Heart left ventricle (tissue), 16 donors: Measurements from ENCODE around the gene TBCD. TPM values are rescaled to one million over a fixed set of nuclear protein-coding genes. Genes with fewer than 3 reads are reported as not detected.
A peak's percentile ranks its signal among the peaks of the same experiment; 100 is the strongest.

Experiments used
- ATAC-seq, 4 donors: fragments of 200-7000 bp; cut with Tn5 transposase; one replicate each; pipeline ENCODE4 v1.9.1; 2020 to 2022; ENCODE audit warnings: moderate library complexity in 4 of 4, mild to moderate bottlenecking in 3 of 4, moderate number of reproducible peaks in 1 of 4
- DNase-seq, 5 donors: peaks; one replicate each; pipeline ENCODE4 v3.0.0-alpha.2; 2020
- H3K27ac ChIP-seq, 12 donors: fragments of 200-600 bp; sonication (generic) in 4 of 12; one replicate each; pipeline versions ENCODE4 v1.5.0 to v1.8.0; 2016 to 2022; ENCODE audit warnings: mild to moderate bottlenecking in 2 of 12
- H3K27me3 ChIP-seq, 9 donors: fragments of 200-600 bp; sonication (generic) in 2 of 9; one replicate each; pipeline versions ENCODE4 v1.5.1 to v1.8.0; 2016 to 2022; ENCODE audit warnings: mild to moderate bottlenecking in 3 of 9
- H3K36me3 ChIP-seq, 9 donors: fragments of 200-600 bp; sonication (generic) in 2 of 9; one replicate each; pipeline versions ENCODE4 v1.5.0 to v1.8.0; 2018 to 2022; ENCODE audit warnings: mild to moderate bottlenecking in 2 of 9
- H3K4me1 ChIP-seq, 12 donors: fragments of 200-600 bp; sonication (generic) in 4 of 12; one replicate each; pipeline versions ENCODE4 v1.5.0 to v1.8.0; 2016 to 2022; ENCODE audit warnings: mild to moderate bottlenecking in 3 of 12
- H3K4me3 ChIP-seq, 12 donors: fragments of 200-600 bp; sonication (generic) in 4 of 12; one replicate each; pipeline versions ENCODE4 v1.5.0 to v1.8.0; 2017 to 2022; ENCODE audit warnings: mild to moderate bottlenecking in 9 of 12, moderate library complexity in 4 of 12
- H3K9me3 ChIP-seq, 12 donors: fragments of 200-600 bp; sonication (generic) in 4 of 12; one replicate each; pipeline versions ENCODE4 v1.5.0 to v1.8.0; 2016 to 2022; ENCODE audit warnings: mild to moderate bottlenecking in 1 of 12
- POLR2A ChIP-seq, 2 donors: fragments of 450-650 bp; IDR thresholded peaks; one replicate each; pipeline ENCODE4 v1.6.1; 2017; ENCODE audit warnings: antibody characterized with exemption in 2 of 2, mild to moderate bottlenecking in 2 of 2, moderate library complexity in 2 of 2
- WGBS, 4 donors: extraction: QIAGEN DNeasy Blood & Tissue Kit in 2 of 4; methylation state at CpG; one replicate each; pipeline versions ENCODE4 v1.1.5 to v1.1.7; 2013 to 2018; 5-methylcytosine and 5-hydroxymethylcytosine counted together
- intact Hi-C, 10 donors: fragments of 100-400 bp; cut with DNase I; formaldehyde crosslinking; loops; one replicate each; pipeline versions ENCODE4 v1.11.1 to v1.14.2; 2022
- polyA plus RNA-seq, 2 donors: library from polyadenylated mRNA; stranded (reverse); fragments of 200-250 nt; gene quantifications; one replicate each; pipeline ENCODE4 v1.2.3, GENCODE V29; 2013
- total RNA-seq, 9 donors: library from RNA; depleted of rRNA in 2 of 9; stranded (reverse); fragments of >200 nt in 2 of 9; fragmentation: NEBNext Ultra II Directional in 3 of 9; extraction: Animal tissue kit (Norgen Biotek cat#: 25700) in 3 of 9; gene quantifications; one replicate each; pipeline versions ENCODE4 v1.1.0 to v1.2.4, GENCODE V29; 2016 to 2023
- TF ChIP-seq, protein P1 (sequence below), 12 donors: fragments of 200-600 bp; sonication (generic) in 4 of 12; IDR thresholded peaks; one replicate each; pipeline versions ENCODE4 v1.5.0 to v1.8.0; 2018 to 2022; ENCODE audit warnings: antibody characterized with exemption in 12 of 12, mild to moderate bottlenecking in 5 of 12
- donor health status: ischemic (EF 13 %, LVEDD 7.1; RV severe dilation, severe dysfunction).
- donor health status: healthy with polysubstance abuse.
- donor health status: DM: no; HTN: yes; CAD: no.
- donor health status: DM: no; HTN: no; CAD: no.
- donor health status: ischemic (EF 25% LVEDD 6.9; RV normal size, moderate dysfunction).
- donor health status: ischemic (EF 25% LVEDD 5.7; RV mildly dilated, moderate dysfunction).
- donor health status: healthy.
- donor health status: DM: yes; HTN: yes; CAD: no.
- donor health status: ischemic (EF 35%, LVEDD 5.7; RV mildly dilated, moderate dysfunction).
- donor health status: nonischemic (EF 11% LVEDD 7.7; RV severe dilation, severe dysfunction).
- donor health status: DM: yes; HTN: yes; CAD: no.
- donor health status: PGD.
- donor health status: ischemic (EF 29% LVEDD 5.4; RV normal size, mild dysfunction).
- donor health status: nonischemic (EF 23%, LVEDD 6.1; RV moderate dilation, normal function).

The TBCD gene
- total and polyA plus RNA-seq, 11 donors, result 36.9 to 98.4 (median 58.5) TPM

GRCh38 chr17:82799591-82799990 is 47.7 kb downstream of the TBCD start:
- H3K27me3 ChIP-seq, result no peaks in the 10 kb centered on the region
- peak in 1 of 5 donors; percentile 14 for DNase-seq
- H3K36me3 ChIP-seq, result peaks cover 0 to 32% (median 11%) of the 10 kb centered on the region in 9 donors
- no peaks in the 10 kb centered on the region for H3K9me3 ChIP-seq
- H3K4me1 ChIP-seq, result peaks cover 0 to 25% (median 13%) of the 10 kb centered on the region in 12 donors
- H3K27ac ChIP-seq, result no peak overlapping the region
- intact Hi-C loops, result no loop called here
- no peak overlapping the region for H3K4me3 ChIP-seq
- 91 to 95% (median 93%) methylated on average over 15 to 16 of the region's 16 CpGs for WGBS, 4 donors
- no peak for ATAC-seq
- TF ChIP-seq, protein P1, sequence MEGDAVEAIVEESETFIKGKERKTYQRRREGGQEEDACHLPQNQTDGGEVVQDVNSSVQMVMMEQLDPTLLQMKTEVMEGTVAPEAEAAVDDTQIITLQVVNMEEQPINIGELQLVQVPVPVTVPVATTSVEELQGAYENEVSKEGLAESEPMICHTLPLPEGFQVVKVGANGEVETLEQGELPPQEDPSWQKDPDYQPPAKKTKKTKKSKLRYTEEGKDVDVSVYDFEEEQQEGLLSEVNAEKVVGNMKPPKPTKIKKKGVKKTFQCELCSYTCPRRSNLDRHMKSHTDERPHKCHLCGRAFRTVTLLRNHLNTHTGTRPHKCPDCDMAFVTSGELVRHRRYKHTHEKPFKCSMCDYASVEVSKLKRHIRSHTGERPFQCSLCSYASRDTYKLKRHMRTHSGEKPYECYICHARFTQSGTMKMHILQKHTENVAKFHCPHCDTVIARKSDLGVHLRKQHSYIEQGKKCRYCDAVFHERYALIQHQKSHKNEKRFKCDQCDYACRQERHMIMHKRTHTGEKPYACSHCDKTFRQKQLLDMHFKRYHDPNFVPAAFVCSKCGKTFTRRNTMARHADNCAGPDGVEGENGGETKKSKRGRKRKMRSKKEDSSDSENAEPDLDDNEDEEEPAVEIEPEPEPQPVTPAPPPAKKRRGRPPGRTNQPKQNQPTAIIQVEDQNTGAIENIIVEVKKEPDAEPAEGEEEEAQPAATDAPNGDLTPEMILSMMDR (IDR thresholded peaks at IDR 0.05), result no peak
- TF ChIP-seq POLR2A (IDR thresholded peaks at IDR 0.05), result no peak

DNA sequence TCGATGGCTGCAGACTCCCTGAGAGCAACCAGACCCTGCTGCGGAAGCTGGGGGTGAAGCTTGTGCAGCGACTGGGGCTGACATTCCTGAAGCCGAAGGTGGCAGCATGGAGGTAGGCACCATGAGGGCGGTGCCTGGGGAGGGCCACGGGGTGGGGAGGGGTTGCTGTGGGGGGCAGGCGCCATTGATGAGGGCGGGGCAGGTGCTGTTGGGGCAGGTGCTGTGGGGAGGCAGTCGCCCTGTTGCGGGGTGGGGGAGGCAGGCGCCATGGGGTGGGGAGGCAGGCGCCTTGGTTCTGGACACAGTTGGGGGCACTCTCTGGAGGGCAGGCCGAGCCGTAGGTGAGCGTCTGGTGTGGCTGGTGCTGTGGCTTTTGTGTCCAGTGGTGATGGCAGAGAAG is 49.0 kb downstream of the TBCD start:
- DNase-seq, result peak in 1 of 5 donors; percentile 11
- peaks cover 0 to 32% (median 11%) of the 10 kb centered on the region in 9 donors for H3K36me3 ChIP-seq
- TF ChIP-seq, protein P1 (IDR thresholded peaks at IDR 0.05), result no peak
- TF ChIP-seq POLR2A (IDR thresholded peaks at IDR 0.05), result no peak
- no peak for ATAC-seq
- WGBS, 4 donors, result 93 to 99% (median 97%) methylated on average over 13 to 15 of the region's 15 CpGs
- no peaks in the 10 kb centered on the region for H3K9me3 ChIP-seq
- H3K4me1 ChIP-seq, result peaks cover 0 to 29% (median 15%) of the 10 kb centered on the region in 12 donors
- H3K4me3 ChIP-seq, result no peak overlapping the region
- no peaks in the 10 kb centered on the region for H3K27me3 ChIP-seq
- intact Hi-C loops, result loop anchor here in 1 of 10 donors (10.0 kb wide), 1 partner anchor 74 kb away; no protein-coding TSS in a partner anchor
- H3K27ac ChIP-seq, result no peak overlapping the region

DNA sequence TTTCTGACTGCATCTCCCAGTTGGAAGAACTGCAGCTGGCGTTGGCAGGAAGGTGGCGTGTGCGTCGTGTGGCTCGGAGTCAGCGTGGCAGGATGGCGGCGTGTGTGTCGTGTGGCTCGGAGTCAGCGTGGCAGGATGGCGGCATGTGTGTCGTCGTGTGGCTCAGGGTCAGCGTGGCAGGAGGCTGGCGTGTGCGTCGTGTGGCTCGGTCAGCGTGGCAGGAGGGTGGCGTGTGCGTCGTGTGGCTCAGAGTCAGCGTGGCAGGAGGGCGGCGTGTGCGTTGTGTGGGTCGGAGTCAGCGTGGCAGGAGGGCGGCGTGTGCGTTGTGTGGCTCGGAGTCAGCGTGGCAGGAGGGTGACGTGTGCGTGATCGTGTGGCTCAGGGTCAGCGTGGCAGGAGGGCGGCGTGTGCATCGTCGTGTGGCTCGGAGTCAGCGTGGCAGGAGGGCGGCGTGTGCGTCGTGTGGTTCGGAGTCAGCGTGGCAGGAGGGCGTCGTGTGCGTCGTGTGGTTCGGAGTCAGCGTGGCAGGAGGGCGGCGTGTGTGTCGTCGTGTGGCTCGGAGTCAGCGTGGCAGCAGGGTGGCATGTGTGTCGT is 49.6 kb downstream of the TBCD start:
- ATAC-seq (no peak), DNase-seq (peak in 2 of 5 donors; percentile 5 to 42)
- TF ChIP-seq, protein P1 (IDR thresholded peaks at IDR 0.05), result no peak
- TF ChIP-seq POLR2A (IDR thresholded peaks at IDR 0.05), result no peak
- no peaks in the 10 kb centered on the region for H3K27me3 ChIP-seq
- H3K4me1 ChIP-seq, result peaks cover 3 to 35% (median 20%) of the 10 kb centered on the region in 12 donors
- no peak overlapping the region for H3K27ac ChIP-seq
- H3K36me3 ChIP-seq, result peaks cover 0 to 26% (median 14%) of the 10 kb centered on the region in 9 donors
- intact Hi-C loops, result loop anchor here in 1 of 10 donors (10.0 kb wide), 1 partner anchor 73 kb away; no protein-coding TSS in a partner anchor
- 95 to 97% (median 96%) methylated on average over 63 of the region's 63 CpGs for WGBS, 4 donors
- no peaks in the 10 kb centered on the region for H3K9me3 ChIP-seq
- H3K4me3 ChIP-seq, result no peak overlapping the region

- peaks cover 3 to 40% (median 28%) of the 10 kb centered on the region in 12 donors for H3K4me1 ChIP-seq
- peak overlapping the region in 4 of 12 donors; percentile 4 to 58 (median 18) for H3K27ac ChIP-seq
- 82 to 95% (median 88%) methylated on average over 15 to 17 of the region's 17 CpGs for WGBS, 4 donors
- no peaks in the 10 kb centered on the region for H3K9me3 ChIP-seq
- TF ChIP-seq, protein P1 (IDR thresholded peaks at IDR 0.05), result no peak
- no peak for TF ChIP-seq POLR2A (IDR thresholded peaks at IDR 0.05)
- H3K27me3 ChIP-seq, result no peaks in the 10 kb centered on the region
- H3K4me3 ChIP-seq, result peak overlapping the region in 3 of 12 donors; percentile 19 to 32 (median 26)
- H3K36me3 ChIP-seq, result peaks cover 0 to 31% (median 20%) of the 10 kb centered on the region in 9 donors
- DNase-seq (peak in 2 of 5 donors; percentile 21 to 26), ATAC-seq (no peak)
- intact Hi-C loops, result loop anchor here in 1 of 10 donors (10.0 kb wide), 1 partner anchor 73 kb away; no protein-coding TSS in a partner anchor
Measured at GRCh38 chr17:82802075-82802780, 50.4 kb downstream of the TBCD start.
